Measurements from ENCODE around the gene ARHGEF10L.
"Not testable (repeated sequence)": the region's sequence is repeated elsewhere in the genome, so short reads cannot be mapped to it uniquely, and the experiment has no call there.

The ARHGEF10L gene

DNA sequence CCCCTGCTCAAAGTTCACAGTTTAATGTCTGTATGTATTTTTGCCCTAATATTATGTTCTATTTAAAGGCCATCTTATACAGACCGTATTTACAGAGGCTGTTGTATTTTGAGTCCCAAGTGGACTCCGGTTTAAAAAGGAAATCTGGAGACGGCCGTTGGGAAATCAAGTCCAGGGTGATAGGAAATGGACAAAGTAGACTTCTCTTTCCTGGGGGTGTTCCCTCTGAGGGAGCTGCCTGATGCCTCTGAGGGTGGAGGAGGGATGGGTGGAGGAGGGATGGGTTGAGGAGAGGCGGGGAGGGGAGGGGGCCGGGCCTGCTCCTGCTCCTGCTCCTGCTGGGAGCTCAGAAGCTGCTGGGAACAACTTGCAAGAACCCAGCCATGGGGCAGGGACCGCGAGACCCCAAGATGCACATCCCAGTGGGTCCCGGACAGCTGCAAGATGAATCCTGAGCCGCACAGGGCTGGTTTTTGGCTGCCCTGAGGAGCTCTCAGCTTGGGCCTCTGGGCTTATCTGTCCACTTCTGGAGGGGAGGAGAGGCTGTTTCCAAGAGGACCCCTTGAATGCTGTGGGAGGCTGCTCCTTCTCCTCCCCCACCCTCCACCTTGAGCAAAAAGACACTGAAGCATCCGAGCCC, 203.6 kb downstream of the ARHGEF10L start:
- TF ChIP-seq, protein P1, sequence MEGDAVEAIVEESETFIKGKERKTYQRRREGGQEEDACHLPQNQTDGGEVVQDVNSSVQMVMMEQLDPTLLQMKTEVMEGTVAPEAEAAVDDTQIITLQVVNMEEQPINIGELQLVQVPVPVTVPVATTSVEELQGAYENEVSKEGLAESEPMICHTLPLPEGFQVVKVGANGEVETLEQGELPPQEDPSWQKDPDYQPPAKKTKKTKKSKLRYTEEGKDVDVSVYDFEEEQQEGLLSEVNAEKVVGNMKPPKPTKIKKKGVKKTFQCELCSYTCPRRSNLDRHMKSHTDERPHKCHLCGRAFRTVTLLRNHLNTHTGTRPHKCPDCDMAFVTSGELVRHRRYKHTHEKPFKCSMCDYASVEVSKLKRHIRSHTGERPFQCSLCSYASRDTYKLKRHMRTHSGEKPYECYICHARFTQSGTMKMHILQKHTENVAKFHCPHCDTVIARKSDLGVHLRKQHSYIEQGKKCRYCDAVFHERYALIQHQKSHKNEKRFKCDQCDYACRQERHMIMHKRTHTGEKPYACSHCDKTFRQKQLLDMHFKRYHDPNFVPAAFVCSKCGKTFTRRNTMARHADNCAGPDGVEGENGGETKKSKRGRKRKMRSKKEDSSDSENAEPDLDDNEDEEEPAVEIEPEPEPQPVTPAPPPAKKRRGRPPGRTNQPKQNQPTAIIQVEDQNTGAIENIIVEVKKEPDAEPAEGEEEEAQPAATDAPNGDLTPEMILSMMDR (IDR thresholded peaks at IDR 0.05; ENCODE audit: extremely low read depth, missing control alignments): no peak
- DNase-seq (ENCODE audit: low spot score): no peak

DNA sequence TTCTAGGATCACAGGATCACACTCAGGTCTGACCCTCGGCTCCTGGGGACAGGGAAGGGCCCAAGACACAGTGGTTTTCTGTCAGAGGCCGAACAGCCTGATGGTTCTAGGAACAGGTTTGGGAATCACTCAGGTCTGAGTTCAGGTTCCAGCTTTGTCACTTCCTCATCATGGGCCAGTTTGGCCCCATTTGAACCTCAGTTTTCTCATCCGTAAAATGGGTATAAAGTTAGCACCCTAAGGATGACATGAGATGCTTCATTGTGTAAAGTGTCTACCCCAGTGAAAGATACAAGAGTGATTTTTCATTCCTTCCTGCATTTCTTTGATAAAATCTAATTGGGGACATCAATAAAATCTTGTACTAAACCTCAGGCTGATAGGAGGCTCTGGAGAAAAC, 204.4 kb downstream of the ARHGEF10L start:
- TF ChIP-seq, protein P1 (IDR thresholded peaks at IDR 0.05; ENCODE audit: extremely low read depth, missing control alignments): no peak
- DNase-seq (ENCODE audit: low spot score): no peak

DNA sequence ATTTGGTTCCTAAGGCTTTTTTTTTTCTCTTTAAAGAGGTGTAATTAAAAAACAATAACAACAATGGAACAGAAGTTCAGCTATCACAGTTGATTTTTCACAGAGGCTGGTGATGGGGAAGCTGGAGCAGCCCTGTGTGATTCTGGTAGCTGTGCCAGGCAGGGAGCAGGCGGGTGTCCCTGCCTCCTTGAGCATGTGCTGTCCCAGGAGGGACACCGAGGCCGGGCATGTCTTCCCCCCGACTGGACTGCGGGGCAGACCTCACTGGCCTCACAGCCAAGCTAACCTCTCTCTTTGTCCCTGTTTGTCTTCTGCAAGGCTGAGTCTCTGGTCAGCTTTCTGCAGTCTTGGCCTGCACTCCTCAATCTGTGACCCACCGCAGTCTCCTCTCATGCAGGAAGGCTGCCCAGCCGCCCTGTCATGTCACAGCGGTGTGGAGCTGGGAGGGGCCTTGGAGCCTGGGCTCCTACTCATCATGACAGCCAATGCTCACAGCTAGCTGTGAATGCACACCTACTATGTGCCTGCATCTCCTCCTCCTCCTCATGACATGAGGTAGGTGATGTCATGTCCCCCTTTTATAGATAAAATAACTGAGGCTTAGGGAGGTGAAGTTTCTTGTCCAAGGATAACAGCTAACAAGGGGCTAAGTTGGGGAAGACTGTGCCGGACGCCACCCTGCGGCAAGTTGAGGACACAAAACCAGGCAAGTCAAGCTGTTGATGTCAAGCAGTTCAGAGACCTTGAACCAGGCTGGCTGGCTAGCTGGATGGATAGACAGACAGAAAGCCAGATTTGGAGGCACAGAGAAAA, 205.4 kb downstream of the ARHGEF10L start:
- no peak for DNase-seq (ENCODE audit: low spot score)
- TF ChIP-seq, protein P1 (IDR thresholded peaks at IDR 0.05; ENCODE audit: extremely low read depth, missing control alignments): no peak

DNA sequence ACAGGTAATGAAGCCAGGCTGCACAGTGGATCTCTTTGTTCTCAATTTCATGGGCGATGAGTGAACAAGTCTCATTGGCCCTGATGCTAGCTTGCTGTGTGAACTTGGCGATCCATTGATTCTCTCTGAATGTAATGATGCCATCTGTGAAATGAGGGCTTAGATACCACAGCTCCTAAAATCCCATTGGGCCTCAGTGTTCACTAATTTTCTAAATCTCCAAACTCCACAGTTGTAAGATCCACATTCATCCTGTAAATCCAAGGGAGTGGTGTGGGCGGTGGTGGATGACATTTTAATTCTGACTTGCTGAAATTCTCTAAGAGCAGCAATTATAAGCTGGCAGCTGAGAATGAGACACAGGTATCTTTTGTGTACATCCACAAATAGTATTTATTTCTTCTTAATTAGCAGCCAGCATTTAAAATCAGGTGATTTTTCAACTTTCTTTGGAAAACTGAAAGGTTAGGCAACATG, 206.0 kb downstream of the ARHGEF10L start:
- no peak for DNase-seq (ENCODE audit: low spot score)
- TF ChIP-seq, protein P1 (IDR thresholded peaks at IDR 0.05; ENCODE audit: extremely low read depth, missing control alignments): no peak

DNA sequence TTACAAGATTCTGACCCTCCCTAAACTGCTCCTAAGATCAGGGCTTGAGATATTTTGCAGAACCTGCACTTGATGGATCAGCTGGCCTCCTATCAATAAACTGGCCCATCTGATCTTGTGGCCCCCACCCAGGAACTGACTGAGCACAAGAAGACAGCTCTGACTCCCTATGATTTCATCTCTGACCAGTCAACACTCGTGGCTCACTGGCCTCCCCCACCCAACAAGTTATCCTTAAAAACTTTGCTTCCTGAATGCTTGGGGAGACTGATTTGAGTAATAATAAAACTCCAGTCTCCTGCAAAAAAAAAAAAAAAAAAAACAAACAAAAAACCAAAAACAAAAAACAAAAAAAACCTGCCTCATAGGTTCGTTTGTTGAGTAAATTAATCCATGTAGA, 206.8 kb downstream of the ARHGEF10L start:
- not testable (repeated sequence) for DNase-seq (ENCODE audit: low spot score)

DNA sequence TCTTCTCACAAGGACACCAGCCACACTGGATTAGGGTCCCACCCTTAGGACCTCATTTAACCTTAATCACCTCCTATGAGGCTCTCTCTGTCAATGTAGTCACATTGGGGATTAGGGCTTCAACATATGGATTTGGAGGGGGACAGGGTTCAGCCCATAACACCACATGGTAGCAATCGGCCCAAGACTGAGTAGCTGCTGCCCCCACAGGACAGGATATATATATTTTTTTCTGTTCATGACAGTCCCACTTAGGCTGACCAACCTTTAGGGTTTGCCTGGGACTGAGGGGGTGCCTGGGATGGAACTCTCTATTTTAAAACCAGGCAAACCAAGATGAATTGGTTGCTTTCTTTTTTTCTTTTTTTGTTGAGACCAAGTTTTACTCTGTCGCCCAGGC, 207.4 kb downstream of the ARHGEF10L start:
- no peak for DNase-seq (ENCODE audit: low spot score)
- TF ChIP-seq, protein P1 (IDR thresholded peaks at IDR 0.05; ENCODE audit: extremely low read depth, missing control alignments): no peak

All from GM20000 (cell line).